ENCODE results near the gene DNAH11.

DNA sequence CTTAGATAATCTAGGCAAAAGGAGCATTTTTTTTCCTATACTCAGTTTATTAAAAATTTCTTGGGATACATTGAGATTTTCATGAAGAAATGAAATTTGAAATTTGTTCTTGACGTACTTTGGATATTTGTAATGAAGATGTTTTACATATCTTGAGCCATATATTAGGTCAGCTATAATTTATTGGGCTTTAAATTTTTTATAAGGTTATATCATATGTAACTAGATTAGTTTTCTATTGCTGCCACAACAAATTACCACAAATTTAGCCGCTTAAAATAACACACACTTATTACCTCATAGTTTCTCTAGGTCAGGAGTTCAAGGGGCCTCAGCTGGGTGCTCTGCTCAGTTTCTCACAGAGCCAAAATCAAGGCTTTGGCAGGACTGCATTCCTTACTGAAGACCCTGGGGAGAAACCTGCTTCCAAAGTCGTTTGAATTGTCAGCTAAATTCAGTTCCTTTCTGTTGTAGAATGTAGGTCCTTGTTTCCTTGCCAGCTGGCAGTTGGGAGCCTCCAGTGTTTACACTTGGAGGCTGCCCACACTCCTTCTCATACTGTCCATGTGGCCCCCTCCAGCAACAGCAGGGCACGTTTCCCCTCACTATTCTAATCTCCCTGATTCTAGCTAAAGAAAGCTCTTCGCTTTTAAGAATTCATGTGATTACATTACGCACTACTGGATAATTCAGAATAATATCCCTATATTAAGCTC, 42.6 kb upstream of the DNAH11 start:
- TF ChIP-seq CTCF (IDR thresholded peaks at IDR 0.05), result no peak
- no peak for TF ChIP-seq ZFX (IDR thresholded peaks at IDR 0.05; ENCODE audit: borderline replicate concordance)
